Tibial artery (tissue), 4 donors: Measurements from ENCODE around the gene SLC4A5.
A peak's percentile ranks its signal among the peaks of the same experiment; 100 is the strongest.
"Not testable (repeated sequence)": the region's sequence is repeated elsewhere in the genome, so short reads cannot be mapped to it uniquely, and the experiment has no call there.

ENCODE experiments used
- DNase-seq, 2 donors: peaks; one replicate each; pipeline ENCODE4 v3.0.0-alpha.2; 2019
- H3K27ac ChIP-seq, 2 donors: fragments of 200-600 bp; sonication (generic) in 1 of 2; 1 replicate in 1 of 2; 2 replicates in 1 of 2; pipeline ENCODE4 v1.5.1; 2018 to 2019; ENCODE audit warnings: mild to moderate bottlenecking in 1 of 2
- H3K27me3 ChIP-seq, 2 donors: fragments of 200-600 bp; sonication (generic) in 1 of 2; one replicate each; pipeline versions ENCODE4 v1.5.1 to v1.6.0; 2016 to 2019
- H3K36me3 ChIP-seq, 3 donors: fragments of 200-600 bp; sonication (generic) in 2 of 3; one replicate each; pipeline ENCODE4 v1.5.1; 2016 to 2019; ENCODE audit warnings: mild to moderate bottlenecking in 2 of 3
- H3K4me1 ChIP-seq, 4 donors: fragments of 200-600 bp; sonication (generic) in 2 of 4; 1 replicate in 3 of 4; 2 replicates in 1 of 4; pipeline ENCODE4 v1.5.1; 2016 to 2019
- H3K4me3 ChIP-seq, 2 donors: fragments of 200-600 bp; sonication (generic) in 1 of 2; 1 replicate in 1 of 2; 2 replicates in 1 of 2; pipeline ENCODE4 v1.5.1; 2018 to 2019; ENCODE audit warnings: mild to moderate bottlenecking in 2 of 2
- H3K9me3 ChIP-seq, 3 donors: fragments of 200-600 bp; sonication (generic) in 1 of 3; one replicate each; pipeline ENCODE4 v1.5.1; 2016 to 2019
- CTCF ChIP-seq, 2 experiments: fragments of 200-600 bp in 1 of 2; fragments of 450-650 bp in 1 of 2; IDR thresholded peaks; one replicate each; pipeline ENCODE4 v1.5.1; 2017 to 2019; ENCODE audit warnings: antibody characterized with exemption in 2 of 2, mild to moderate bottlenecking in 1 of 2, moderate library complexity in 1 of 2
- intact Hi-C: fragments of 100-400 bp; cut with DNase I; formaldehyde crosslinking; loops from one replicate; pipeline ENCODE4 v1.15.0; 2023; ENCODE audit warnings: low total_unique reads

SLC4A5 gene

GRCh38 chr2:74239346-74239745 is 103.9 kb downstream of the SLC4A5 start:
- TF ChIP-seq CTCF (IDR thresholded peaks at IDR 0.05), result no peak
- no peak overlapping the region for H3K27ac ChIP-seq
- peaks cover 0 to 10% (median 0%) of the 10 kb centered on the region in 3 donors for H3K36me3 ChIP-seq
- intact Hi-C loops, result no loop called here
- H3K4me3 ChIP-seq, result no peak overlapping the region
- peak in 1 of 2 donors; percentile 49 for DNase-seq
- H3K4me1 ChIP-seq, result peaks cover 0 to 4% (median 0%) of the 10 kb centered on the region in 4 donors
- no peaks in the 10 kb centered on the region for H3K27me3 ChIP-seq
- H3K9me3 ChIP-seq, result peaks cover 0 to 3% (median 0%) of the 10 kb centered on the region in 3 donors

GRCh38 chr2:74238879-74239278 is 104.3 kb downstream of the SLC4A5 start:
- H3K27ac ChIP-seq, result no peak overlapping the region
- H3K36me3 ChIP-seq, result peaks cover 0 to 10% (median 0%) of the 10 kb centered on the region in 3 donors
- peak in 1 of 2 donors; percentile 20 for DNase-seq
- H3K4me3 ChIP-seq, result no peak overlapping the region
- intact Hi-C loops, result no loop called here
- TF ChIP-seq CTCF (IDR thresholded peaks at IDR 0.05), result no peak
- H3K4me1 ChIP-seq, result peaks cover 0 to 4% (median 0%) of the 10 kb centered on the region in 4 donors
- H3K27me3 ChIP-seq, result no peaks in the 10 kb centered on the region
- H3K9me3 ChIP-seq, result peaks cover 0 to 3% (median 0%) of the 10 kb centered on the region in 3 donors

- Histone ChIP-seq H3K27me3 (no peaks in the 10 kb centered on the region), H3K27ac (no peak overlapping the region), H3K36me3 (peaks cover 0 to 18% (median 0%) of the 10 kb centered on the region in 3 donors), H3K4me1 (peaks cover 0 to 4% (median 0%) of the 10 kb centered on the region in 4 donors), H3K4me3 (no peak overlapping the region), H3K9me3 (peaks cover 0 to 3% (median 0%) of the 10 kb centered on the region in 3 donors)
- peak in 1 of 2 donors; percentile 24 for DNase-seq
- no peak for TF ChIP-seq CTCF (IDR thresholded peaks at IDR 0.05)
- intact Hi-C loops, result no loop called here
Measured at GRCh38 chr2:74235041-74235440, 108.2 kb downstream of the SLC4A5 start.

- Histone ChIP-seq H3K27ac (no peak overlapping the region), H3K27me3 (no peaks in the 10 kb centered on the region), H3K4me3 (no peak overlapping the region), H3K9me3 (no peaks in the 10 kb centered on the region), H3K4me1 (peaks cover 0 to 1% (median 0%) of the 10 kb centered on the region in 4 donors), H3K36me3 (peaks cover 0 to 18% (median 0%) of the 10 kb centered on the region in 3 donors)
- intact Hi-C loops, result no loop called here
- no peak for DNase-seq
- no peak for TF ChIP-seq CTCF (IDR thresholded peaks at IDR 0.05)
Measured at GRCh38 chr2:74233648-74234047, 109.6 kb downstream of the SLC4A5 start.

GRCh38 chr2:74232426-74232825 is 110.8 kb downstream of the SLC4A5 start:
- H3K27me3 ChIP-seq, result no peaks in the 10 kb centered on the region
- no peak overlapping the region for H3K27ac ChIP-seq
- peaks cover 0 to under 1% (median 0%) of the 10 kb centered on the region in 4 donors for H3K4me1 ChIP-seq
- TF ChIP-seq CTCF (IDR thresholded peaks at IDR 0.05), result no peak
- no peaks in the 10 kb centered on the region for H3K9me3 ChIP-seq
- intact Hi-C loops, result no loop called here
- H3K36me3 ChIP-seq, result peaks cover 0 to 18% (median 0%) of the 10 kb centered on the region in 3 donors
- H3K4me3 ChIP-seq, result no peak overlapping the region
- DNase-seq, result peak in 1 of 2 donors; percentile 56

GRCh38 chr2:74229865-74230264 is 113.4 kb downstream of the SLC4A5 start:
- DNase-seq, H3K27me3 ChIP-seq, H3K4me3 ChIP-seq, intact Hi-C loops, H3K9me3 ChIP-seq, H3K27ac ChIP-seq: not testable (repeated sequence)
- Histone ChIP-seq H3K36me3 (peaks cover 0 to 11% (median 0%) of the 10 kb centered on the region in 3 donors), H3K4me1 (peaks cover 0 to 26% (median 19%) of the 10 kb centered on the region in 4 donors)
